Suprapubic skin (tissue), 3 donors: ENCODE data around the gene SIGLEC8.

Experiments used
- CTCF ChIP-seq, 2 donors: fragments of 200-600 bp in 1 of 2; fragments of 450-650 bp in 1 of 2; sonication (generic) in 1 of 2; IDR thresholded peaks; one replicate each; pipeline ENCODE4 v1.5.1; 2016 to 2019; ENCODE audit warnings: antibody characterized with exemption in 2 of 2, mild to moderate bottlenecking in 1 of 2, moderate library complexity in 1 of 2
- POLR2A ChIP-seq, 2 donors: fragments of 450-650 bp; IDR thresholded peaks; one replicate each; pipeline ENCODE4 v1.6.1; 2017; ENCODE audit warnings: antibody characterized with exemption in 2 of 2, mild to moderate bottlenecking in 2 of 2, moderate library complexity in 2 of 2

GRCh38 chr19:51434456-51434855 lies 23.8 kb downstream of the SIGLEC8 start:
- no peak for TF ChIP-seq CTCF (IDR thresholded peaks at IDR 0.05)
- TF ChIP-seq POLR2A (IDR thresholded peaks at IDR 0.05) = no peak
